ENCODE measurements around the gene DDX6.
"Not testable (repeated sequence)": the region's sequence is repeated elsewhere in the genome, so short reads cannot be mapped to it uniquely, and the experiment has no call there.

DDX6 gene, protein sequence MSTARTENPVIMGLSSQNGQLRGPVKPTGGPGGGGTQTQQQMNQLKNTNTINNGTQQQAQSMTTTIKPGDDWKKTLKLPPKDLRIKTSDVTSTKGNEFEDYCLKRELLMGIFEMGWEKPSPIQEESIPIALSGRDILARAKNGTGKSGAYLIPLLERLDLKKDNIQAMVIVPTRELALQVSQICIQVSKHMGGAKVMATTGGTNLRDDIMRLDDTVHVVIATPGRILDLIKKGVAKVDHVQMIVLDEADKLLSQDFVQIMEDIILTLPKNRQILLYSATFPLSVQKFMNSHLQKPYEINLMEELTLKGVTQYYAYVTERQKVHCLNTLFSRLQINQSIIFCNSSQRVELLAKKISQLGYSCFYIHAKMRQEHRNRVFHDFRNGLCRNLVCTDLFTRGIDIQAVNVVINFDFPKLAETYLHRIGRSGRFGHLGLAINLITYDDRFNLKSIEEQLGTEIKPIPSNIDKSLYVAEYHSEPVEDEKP

GRCh38 chr11:118791111-118791960, at the start of gene DDX6:
Gene DDX6 (minus strand): TSS chr11:118791164. CDS start chr11:118786251, 4,913 bp downstream.
- peak; percentile 79 for DNase-seq (ENCODE audit: low read depth)

DNA sequence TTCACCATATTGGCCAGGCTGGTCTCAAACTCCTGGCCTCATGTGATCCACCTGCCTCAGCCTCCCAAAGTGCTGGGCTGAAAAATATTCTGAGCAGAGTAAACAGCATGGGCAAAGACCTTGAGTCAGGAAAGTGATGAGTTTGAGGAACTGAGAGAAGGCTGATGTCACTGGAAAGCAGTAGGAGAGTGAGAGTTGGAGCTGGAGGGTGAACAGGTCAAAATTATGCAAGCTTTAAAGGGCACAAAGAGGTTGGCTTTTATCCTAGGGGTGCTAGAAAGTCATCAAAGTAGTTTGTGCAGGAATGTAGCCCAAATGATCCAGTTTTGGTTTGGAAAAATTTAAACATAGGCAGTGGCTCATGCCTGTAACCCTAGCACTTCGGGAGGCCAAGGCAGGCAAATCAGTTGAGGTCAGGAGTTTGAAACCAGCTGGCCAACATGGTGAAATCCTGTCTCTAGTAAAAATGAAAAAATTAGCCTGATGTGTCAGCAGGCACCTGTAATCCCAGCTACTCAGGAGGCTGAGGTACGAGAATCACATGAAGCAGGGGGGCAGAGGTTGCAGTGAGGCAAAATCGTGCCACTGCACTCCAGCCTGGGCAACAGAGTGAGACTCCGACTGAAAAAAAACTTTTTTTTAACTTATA, 48.1 kb upstream of the DDX6 start:
- DNase-seq (ENCODE audit: low read depth) = no peak

DNA sequence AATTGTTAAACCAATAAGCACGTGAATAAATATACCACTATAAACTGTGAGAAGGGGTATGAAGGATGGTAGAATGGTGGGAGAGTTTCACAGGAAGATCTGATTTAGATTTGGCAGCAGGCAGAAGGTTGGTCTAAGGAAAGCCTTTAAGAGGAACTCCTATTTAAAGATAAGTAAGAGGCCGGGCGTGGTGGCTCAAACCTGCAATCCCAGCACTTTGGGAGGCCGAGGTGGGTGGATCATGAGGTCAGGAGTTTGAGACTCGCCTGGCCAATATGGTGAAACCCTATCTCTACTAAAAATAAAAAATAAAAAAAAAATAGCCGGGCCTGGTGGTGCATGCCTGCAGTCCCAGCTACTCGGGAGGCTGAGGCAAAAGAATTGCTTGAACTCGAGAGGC, 46.9 kb upstream of the DDX6 start:
- no peak for DNase-seq (ENCODE audit: low read depth)

DNA sequence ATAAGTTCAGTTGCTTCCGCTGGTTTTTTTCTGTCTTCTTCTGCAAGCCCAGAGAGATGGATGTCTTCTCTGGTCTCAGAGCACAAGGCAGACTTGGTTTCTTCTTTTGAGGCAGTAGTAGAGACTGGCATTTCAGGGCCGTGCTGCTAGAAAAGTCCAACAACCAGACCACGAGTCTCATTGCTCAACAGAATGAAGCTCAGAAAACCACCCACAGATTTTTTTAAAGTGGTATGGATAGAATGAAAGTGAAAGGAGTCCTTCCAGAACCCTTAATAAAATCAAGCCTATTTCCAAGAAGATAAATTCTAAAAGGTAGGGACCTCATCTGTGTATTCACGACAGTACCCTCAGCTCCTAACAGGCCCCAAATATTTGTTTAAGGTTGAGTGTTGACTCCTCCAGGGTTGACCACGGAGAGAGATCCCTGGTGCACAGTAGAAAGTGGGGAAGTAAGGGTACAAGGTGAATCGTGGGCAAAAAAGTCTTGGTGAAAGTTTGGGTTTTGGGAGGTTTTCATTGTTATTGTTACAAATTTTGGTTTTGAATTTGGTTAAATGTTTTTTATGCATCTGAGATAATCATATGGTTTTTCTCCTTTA, 43.6 kb upstream of the DDX6 start:
- DNase-seq (ENCODE audit: low read depth) = no peak

- no peak for DNase-seq (ENCODE audit: low read depth)
These were observed 36.2 kb upstream of the DDX6 start for GRCh38 chr11:118827118-118827517.

DNA sequence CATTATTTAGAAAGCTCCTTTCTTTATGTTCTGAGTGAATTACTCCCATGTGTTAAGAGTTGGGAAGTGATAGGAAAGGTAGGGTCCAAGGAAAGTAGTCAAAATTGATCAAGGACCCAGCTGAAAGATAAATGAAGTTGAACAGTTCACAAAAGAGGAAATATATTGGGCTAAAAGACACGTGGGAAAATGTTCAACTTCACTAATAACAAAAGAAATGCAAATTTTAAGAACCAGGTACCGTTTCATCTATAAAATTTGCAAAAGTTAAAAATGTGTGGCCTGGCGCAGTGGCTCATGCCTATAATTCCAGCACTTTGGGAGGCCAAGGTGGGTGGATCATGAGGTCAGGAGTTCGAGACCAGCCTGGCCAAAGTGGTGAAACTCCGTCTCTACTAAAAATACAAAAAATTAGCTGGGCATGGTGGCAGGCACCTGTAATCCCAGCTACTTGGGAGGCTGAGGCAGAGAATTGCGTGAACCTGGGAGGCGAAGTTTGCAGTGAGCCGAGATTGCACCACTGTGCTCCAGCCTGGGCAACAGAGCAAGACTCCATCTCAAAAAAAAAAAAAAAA, 32.1 kb upstream of the DDX6 start:
- DNase-seq (ENCODE audit: low read depth) = not testable (repeated sequence)

DNA sequence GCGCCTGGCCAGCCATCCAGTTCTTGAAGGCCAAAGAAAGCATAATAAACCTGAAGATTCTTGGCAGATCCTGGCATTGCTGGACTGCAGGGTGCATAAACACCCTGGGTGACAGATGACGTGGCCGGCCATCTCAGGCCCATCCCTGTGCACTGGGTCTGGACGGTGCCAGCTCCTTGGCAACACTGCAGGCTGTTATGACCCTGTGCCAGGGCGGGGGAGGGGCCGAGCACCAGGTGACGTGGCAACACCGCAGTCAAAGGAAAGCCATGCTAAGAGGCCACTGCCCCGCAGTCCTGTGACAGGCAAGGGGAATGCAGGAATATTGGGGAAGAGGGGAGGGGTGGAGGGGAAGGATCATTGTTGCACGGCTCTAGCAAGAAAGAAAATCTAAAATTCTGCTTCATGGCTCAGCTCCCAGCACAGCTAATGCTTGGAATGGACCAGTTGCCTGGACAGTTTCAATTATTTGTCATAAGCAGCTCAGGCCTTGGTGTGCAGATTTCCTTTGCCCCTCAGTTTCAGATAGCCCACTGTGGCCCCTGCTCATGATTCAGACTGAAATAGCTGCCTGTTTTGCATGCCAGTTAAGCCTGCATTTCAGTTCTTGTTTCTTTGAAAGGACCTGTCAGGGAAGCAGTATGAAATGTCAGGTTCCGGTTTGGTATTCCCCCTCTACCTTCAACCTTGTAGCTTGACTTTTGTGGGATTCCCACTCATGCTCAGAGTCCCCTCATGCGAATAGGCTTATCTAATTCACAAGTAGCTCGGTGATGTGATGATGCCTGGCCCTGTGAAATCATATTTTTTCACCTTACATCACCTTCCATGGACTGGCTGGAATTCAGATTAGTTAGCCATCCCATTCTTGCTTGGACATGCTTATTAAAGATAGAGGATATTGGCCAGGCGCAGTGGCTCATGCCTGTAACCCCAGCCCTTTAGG, 29.7 kb upstream of the DDX6 start:
- no peak for DNase-seq (ENCODE audit: low read depth)

GRCh38 chr11:118820025-118820379, 29.0 kb upstream of the DDX6 start:
- DNase-seq (ENCODE audit: low read depth) = not testable (repeated sequence)

DNA sequence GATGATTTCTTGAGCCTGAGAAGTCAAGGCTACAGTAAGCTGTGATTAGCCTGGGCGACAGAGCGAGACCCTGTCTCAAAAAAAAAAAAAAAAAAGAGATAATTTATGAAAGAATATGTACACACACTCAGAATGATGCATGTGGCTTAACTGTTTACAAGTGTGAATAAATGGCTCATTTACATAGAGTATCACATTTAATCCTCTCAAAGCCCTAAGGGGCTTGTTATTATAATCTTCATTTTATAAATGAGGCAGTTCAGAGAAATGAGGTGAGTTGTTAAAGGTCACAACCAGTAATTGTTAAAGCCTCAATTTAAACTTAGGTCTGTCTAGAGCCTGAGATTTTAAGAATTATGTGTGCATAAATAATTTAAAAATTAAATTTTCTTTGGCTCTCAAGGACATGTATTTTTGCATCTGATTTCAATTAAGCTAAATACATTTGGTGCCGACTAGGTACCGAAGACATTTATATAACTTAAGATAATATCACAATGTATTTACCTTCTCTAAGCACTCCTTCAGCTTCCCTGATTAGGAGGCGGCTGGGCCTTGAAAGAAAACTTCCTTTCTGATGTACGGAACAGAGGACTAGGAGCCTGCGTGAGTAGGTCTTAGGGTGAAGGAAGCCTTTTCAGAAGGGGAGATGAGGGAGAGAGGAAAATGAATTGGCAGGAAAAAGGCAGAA, 28.5 kb upstream of the DDX6 start:
- DNase-seq (ENCODE audit: low read depth) = no peak

DNA sequence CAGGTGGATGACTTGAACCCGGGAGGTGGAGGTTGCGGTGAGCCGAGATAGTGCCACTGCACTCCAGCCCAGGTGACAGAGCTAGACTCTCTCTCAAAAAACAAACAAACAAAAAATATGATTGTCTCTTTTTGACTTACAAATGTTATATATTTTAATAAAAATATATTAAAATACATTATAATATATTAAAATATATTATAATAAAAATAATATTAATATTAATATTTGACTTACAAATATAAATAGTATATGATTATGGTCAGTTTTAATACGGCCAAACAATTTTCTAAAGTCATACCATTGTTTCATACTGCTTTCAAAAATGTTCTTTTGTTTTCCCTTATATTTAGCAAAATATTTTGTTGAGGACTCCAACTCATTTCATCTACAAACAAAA, 27.2 kb upstream of the DDX6 start:
- no peak for DNase-seq (ENCODE audit: low read depth)

GRCh38 chr11:118813551-118813950, 22.6 kb upstream of the DDX6 start:
- DNase-seq (ENCODE audit: low read depth) = no peak

DNA sequence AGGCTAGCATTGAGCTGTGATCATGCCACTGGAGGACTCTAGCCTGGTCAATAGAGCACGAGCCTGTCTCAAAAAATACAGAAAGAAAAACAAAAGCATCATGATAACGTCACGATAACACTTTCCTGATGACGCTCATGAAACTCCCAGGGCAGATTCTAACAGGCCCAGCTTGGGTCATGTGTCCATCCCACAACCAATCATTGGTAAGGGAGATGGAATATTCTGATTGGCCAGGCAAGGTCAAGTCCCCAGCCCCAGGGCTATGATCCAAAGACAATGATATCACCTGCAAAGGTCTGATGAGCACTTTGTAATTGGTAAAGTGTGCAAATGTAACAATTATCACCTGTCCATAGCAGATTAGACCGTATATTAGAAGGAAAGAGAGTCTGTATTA, 21.5 kb upstream of the DDX6 start:
- DNase-seq (ENCODE audit: low read depth) = no peak

DNA sequence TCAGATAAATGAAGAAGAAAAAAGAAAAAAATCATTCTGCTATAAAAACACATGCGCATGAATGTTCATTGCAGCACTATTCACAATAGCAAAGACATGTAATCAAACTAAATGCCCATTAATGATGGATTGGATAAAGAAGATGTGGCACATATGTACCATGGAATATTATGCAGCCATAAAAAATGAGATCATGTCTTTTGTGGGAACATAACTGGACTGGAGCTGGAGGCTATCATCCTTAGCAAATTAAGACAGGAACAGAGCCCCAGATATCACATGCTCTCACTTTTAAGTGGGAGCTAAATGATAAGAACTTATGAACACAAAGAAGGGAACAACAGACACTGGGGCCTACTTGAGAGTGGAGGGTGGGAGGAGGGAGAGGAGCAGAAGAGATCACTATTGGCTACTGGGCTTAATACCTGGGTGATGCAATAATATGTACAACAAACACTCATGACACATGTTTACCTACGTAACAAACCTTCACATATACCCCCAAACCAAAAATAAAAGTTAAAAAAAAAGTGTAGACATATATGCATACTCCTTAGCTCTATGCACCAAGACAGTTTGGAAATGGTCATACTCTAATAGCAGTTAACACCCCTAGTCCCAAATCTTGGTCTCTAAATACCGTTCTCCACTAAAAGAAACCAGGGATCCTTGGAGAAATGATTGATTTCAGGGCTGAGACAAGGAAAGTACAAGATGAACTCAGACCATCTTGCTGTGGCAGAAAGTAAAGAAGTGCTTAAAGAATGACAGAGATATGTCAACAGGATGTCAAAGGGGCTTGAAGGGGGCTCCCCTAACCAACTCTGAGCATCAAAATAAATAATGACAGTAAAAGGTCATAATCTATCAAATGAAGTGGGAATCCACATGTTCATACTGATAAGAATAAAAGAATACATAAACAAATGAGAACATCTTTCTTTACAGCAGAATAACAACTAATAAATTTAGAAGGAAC, 17.1 kb upstream of the DDX6 start:
- no peak for DNase-seq (ENCODE audit: low read depth)

DNA sequence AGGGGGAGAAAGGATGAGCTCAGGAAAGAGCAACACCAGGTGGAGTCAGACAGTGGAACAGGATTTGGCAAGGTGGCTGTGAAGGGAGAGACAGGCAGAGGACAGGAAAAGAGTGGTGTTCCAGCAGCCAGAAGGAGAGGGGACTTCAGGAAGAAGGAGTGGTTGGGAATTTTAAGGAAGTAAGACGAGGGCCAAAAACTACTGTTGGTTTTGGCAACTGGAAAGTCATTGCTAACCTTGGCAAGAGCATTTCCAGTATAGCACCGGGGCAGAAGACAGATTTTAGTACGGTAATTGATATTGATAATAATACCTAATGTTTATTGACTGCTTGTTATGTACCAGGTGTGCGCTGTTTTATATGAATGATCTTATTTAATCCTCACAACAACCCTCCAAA, 15.4 kb upstream of the DDX6 start:
- no peak for DNase-seq (ENCODE audit: low read depth)

GRCh38 chr11:118804094-118804493, 13.1 kb upstream of the DDX6 start:
- DNase-seq (ENCODE audit: low read depth) = no peak

DNA sequence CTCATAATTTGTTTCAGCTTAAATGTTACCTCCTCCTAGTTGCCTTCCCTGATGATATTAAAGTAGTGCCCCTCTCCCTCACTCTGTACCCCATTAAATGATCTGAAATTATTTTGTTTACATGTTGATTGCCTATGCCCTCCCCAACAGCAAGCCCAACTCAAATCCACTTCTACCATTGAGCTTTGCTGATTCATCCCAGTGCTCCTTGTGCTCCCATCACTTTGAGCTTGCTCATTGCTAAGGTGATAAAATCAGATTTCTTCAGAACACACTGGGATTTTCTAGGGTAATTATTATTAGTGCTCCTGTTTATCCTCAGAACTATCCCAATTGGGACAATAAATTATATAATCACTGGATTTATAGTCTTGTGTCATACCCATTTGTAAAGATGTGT, 8.4 kb upstream of the DDX6 start:
- no peak for DNase-seq (ENCODE audit: low read depth)

GRCh38 chr11:118797510-118797909, 6.5 kb upstream of the DDX6 start:
- DNase-seq (ENCODE audit: low read depth) = no peak

GRCh38 chr11:118792570-118793124, 1.7 kb upstream of the DDX6 start:
- DNase-seq (ENCODE audit: low read depth) = peak; percentile 89

All from CMK (cell line).